Esophagus squamous epithelium (tissue), 5 donors: ENCODE data around the gene VWA3A. TPM values are rescaled to one million over a fixed set of nuclear protein-coding genes. Genes with fewer than 3 reads are reported as not detected.

Experiments used
- DNase-seq: peaks from one replicate; lab custom pipeline; 2025; lab: John Stamatoyannopoulos, UW
- H3K27ac ChIP-seq, 4 donors: fragments of 200-600 bp; sonication (generic); one replicate each; pipeline ENCODE4 v1.5.1; 2016 to 2019; ENCODE audit warnings: mild to moderate bottlenecking in 1 of 4
- H3K27me3 ChIP-seq, 4 donors: fragments of 200-600 bp; sonication (generic); 1 replicate in 3 of 4; 2 replicates in 1 of 4; pipeline versions ENCODE4 v1.5.1 to v1.6.0; 2017 to 2021; ENCODE audit warnings: antibody characterized with exemption in 1 of 4
- H3K36me3 ChIP-seq, 3 donors: fragments of 200-600 bp; sonication (generic); one replicate each; pipeline ENCODE4 v1.5.1; 2016 to 2019
- H3K4me1 ChIP-seq, 3 donors: fragments of 200-600 bp; sonication (generic); one replicate each; pipeline ENCODE4 v1.5.1; 2017 to 2019
- H3K4me3 ChIP-seq, 4 donors: fragments of 200-600 bp; sonication (generic); 1 replicate in 3 of 4; 2 replicates in 1 of 4; pipeline ENCODE4 v1.5.1; 2016 to 2019; ENCODE audit warnings: mild to moderate bottlenecking in 2 of 4, moderate library complexity in 1 of 4
- H3K9me3 ChIP-seq, 3 donors: fragments of 200-600 bp; sonication (generic); one replicate each; pipeline ENCODE4 v1.5.1; 2016 to 2019
- CTCF ChIP-seq, 6 experiments: fragments of 450-650 bp in 4 of 6; fragments of 200-600 bp in 2 of 6; sonication (generic) in 2 of 6; IDR thresholded peaks; one replicate each; pipeline ENCODE4 v1.5.1; 2016 to 2019; ENCODE audit warnings: antibody characterized with exemption in 6 of 6, mild to moderate bottlenecking in 4 of 6, moderate library complexity in 4 of 6
- POLR2A ChIP-seq, 4 donors: fragments of 450-650 bp; IDR thresholded peaks; one replicate each; pipeline ENCODE4 v1.6.1; 2017; ENCODE audit warnings: antibody characterized with exemption in 4 of 4, mild to moderate bottlenecking in 4 of 4, moderate library complexity in 3 of 4
- WGBS, 2 donors: methylation state at CpG; one replicate each; pipeline ENCODE4 v1.1.5; 2018; 5-methylcytosine and 5-hydroxymethylcytosine counted together
- intact Hi-C: fragments of 100-400 bp; cut with DNase I; formaldehyde crosslinking; loops from one replicate; pipeline ENCODE4 v1.15.0; 2022
- total RNA-seq, 4 donors: library from RNA; depleted of rRNA; stranded (reverse); fragments of >200 nt; gene quantifications; one replicate each; pipeline ENCODE4 v1.1.0, GENCODE V29; 2016
- donor health status: DM: yes; HTN: yes; CAD: no.

The VWA3A gene
- total RNA-seq, 4 donors from 2014 or later = not detected

GRCh38 chr16:22077700-22078313 is 14.5 kb upstream of the VWA3A start:
- peaks cover 0 to 14% (median 0%) of the 10 kb centered on the region in 3 donors for H3K36me3 ChIP-seq
- no peak overlapping the region for H3K4me3 ChIP-seq
- 36 to 42% methylated on average over 8 of the region's 8 CpGs for WGBS, 2 donors
- H3K27me3 ChIP-seq = no peaks in the 10 kb centered on the region
- no peaks in the 10 kb centered on the region for H3K9me3 ChIP-seq
- TF ChIP-seq CTCF (IDR thresholded peaks at IDR 0.05) (peak; percentile 66 to 87 (median 79)), POLR2A (IDR thresholded peaks at IDR 0.05) (no peak)
- H3K27ac ChIP-seq = no peak overlapping the region
- intact Hi-C loops = no loop called here
- peaks cover 0 to 7% (median 0%) of the 10 kb centered on the region in 3 donors for H3K4me1 ChIP-seq
- no peak for DNase-seq

- intact Hi-C loops = no loop called here
- Histone ChIP-seq H3K36me3 (peaks cover 0 to 14% (median 0%) of the 10 kb centered on the region in 3 donors), H3K27ac (no peak overlapping the region), H3K27me3 (no peaks in the 10 kb centered on the region), H3K4me1 (peaks cover 0 to 7% (median 0%) of the 10 kb centered on the region in 3 donors), H3K9me3 (no peaks in the 10 kb centered on the region), H3K4me3 (no peak overlapping the region)
- no peak for DNase-seq
- WGBS, 2 donors = 78 to 89% methylated on average over 1 of the region's 1 CpG
- TF ChIP-seq POLR2A (IDR thresholded peaks at IDR 0.05) = no peak
- no peak for TF ChIP-seq CTCF (IDR thresholded peaks at IDR 0.05)
Measured at GRCh38 chr16:22078656-22079055, 13.7 kb upstream of the VWA3A start.

- Histone ChIP-seq H3K27me3 (no peaks in the 10 kb centered on the region), H3K27ac (no peak overlapping the region), H3K9me3 (no peaks in the 10 kb centered on the region), H3K4me3 (no peak overlapping the region), H3K36me3 (peaks cover 0 to 28% (median 0%) of the 10 kb centered on the region in 3 donors), H3K4me1 (no peaks in the 10 kb centered on the region)
- DNase-seq = no peak
- intact Hi-C loops = no loop called here
- 77 to 88% methylated on average over 3 of the region's 3 CpGs for WGBS, 2 donors
- TF ChIP-seq POLR2A (IDR thresholded peaks at IDR 0.05) (no peak), CTCF (IDR thresholded peaks at IDR 0.05) (no peak)
Measured at GRCh38 chr16:22081050-22081449, 11.3 kb upstream of the VWA3A start.

GRCh38 chr16:22086440-22086839 is 5.9 kb upstream of the VWA3A start:
- Histone ChIP-seq H3K4me3 (no peak overlapping the region), H3K27me3 (no peaks in the 10 kb centered on the region), H3K27ac (no peak overlapping the region), H3K36me3 (peaks cover 0 to 26% (median 0%) of the 10 kb centered on the region in 3 donors), H3K9me3 (no peaks in the 10 kb centered on the region), H3K4me1 (no peaks in the 10 kb centered on the region)
- no peak for DNase-seq
- intact Hi-C loops = no loop called here
- TF ChIP-seq POLR2A (IDR thresholded peaks at IDR 0.05) (no peak), CTCF (IDR thresholded peaks at IDR 0.05) (no peak)
- WGBS, 2 donors = 90 to 100% methylated on average over 1 of the region's 1 CpG

- intact Hi-C loops = no loop called here
- no peaks in the 10 kb centered on the region for H3K4me1 ChIP-seq
- no peak overlapping the region for H3K4me3 ChIP-seq
- no peaks in the 10 kb centered on the region for H3K27me3 ChIP-seq
- DNase-seq = no peak
- no peaks in the 10 kb centered on the region for H3K9me3 ChIP-seq
- peaks cover 0 to 26% (median 0%) of the 10 kb centered on the region in 3 donors for H3K36me3 ChIP-seq
- TF ChIP-seq POLR2A (IDR thresholded peaks at IDR 0.05) (no peak), CTCF (IDR thresholded peaks at IDR 0.05) (no peak)
- 63 to 78% methylated on average over 1 of the region's 1 CpG for whole genome bisulfite sequencing, 2 donors
- H3K27ac ChIP-seq = no peak overlapping the region
Measured at GRCh38 chr16:22088642-22089041, 3.7 kb upstream of the VWA3A start.
